GM18517 (cell line): ENCODE results near the gene LPAR3.
A peak's percentile ranks its signal among the peaks of the same experiment; 100 is the strongest.

Experiments
- ATAC-seq: cut with Tn5 transposase; IDR thresholded peaks from one replicate; pipeline ENCODE4 v1.9.1; 2021; ENCODE audit warnings: mild to moderate bottlenecking, moderate library complexity; ENCODE audit not compliant: unreplicated experiment

The LPAR3 gene

DNA sequence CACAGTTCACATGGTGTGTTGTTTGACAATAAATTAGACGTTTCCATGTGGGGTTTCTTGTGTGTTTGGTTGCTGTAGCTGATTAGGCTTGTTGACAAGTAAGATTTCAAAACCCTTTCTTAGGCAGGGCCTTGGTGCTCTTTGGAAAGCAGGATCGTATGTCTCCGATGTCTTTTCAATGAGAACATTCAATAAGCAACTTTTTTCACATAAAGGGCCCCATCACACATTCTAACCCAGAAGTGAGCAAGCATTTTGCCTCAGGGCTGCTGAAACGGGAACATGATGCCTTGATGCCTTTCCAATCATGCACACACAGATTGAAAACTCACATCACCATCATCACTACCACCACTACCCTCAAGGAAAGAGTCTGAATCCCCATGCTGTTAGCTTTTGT, 33.1 kb downstream of the LPAR3 start:
- ATAC-seq: no peak

- no peak for ATAC-seq
Measured at GRCh38 chr1:84857906-84858305, 35.1 kb downstream of the LPAR3 start.

- no peak for ATAC-seq
Measured at GRCh38 chr1:84856726-84857270, 36.2 kb downstream of the LPAR3 start.

DNA sequence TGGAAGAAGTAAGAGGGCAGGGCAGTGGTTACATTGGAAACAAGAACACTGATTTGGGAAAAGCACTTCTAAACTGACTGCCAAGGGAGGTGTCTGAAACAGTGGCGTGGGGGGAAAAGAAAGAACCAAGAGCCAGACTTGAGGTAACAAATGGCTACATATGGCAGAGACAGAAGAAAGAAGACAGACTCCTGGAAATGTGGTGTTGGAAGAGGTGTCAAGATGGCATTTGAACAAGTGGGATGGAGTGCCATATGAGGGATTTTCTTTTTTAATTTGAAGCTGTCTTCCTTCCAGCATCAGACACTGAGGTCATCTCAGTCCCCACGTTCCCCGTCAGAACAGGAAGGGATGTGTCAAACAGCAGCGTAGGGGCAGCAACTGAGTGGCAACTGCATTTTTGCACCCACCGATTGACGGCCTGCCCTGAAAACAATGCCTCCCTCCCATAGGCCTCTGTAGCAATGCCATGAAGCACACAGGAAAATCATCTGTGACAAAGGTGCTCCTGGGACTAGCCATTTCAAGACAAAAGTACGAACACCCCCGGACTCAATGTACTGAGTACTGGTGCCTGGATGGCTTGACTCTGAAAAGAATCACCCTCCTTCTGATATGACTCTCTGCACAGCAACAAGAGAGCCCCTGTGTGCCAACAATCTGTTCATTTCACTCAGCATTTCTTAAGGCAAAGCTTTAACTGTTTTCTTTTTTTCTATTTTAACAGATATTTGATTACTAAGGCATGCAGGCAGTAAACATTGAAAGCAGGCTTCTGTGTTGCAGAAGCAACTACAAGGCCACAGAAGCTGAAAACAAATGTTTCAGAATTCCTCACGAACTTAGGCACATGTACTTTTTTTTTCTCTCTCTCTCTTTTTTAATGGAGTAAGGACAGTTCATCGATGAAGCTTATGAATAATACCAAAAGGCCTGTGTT, 37.0 kb downstream of the LPAR3 start:
- no peak for ATAC-seq

DNA sequence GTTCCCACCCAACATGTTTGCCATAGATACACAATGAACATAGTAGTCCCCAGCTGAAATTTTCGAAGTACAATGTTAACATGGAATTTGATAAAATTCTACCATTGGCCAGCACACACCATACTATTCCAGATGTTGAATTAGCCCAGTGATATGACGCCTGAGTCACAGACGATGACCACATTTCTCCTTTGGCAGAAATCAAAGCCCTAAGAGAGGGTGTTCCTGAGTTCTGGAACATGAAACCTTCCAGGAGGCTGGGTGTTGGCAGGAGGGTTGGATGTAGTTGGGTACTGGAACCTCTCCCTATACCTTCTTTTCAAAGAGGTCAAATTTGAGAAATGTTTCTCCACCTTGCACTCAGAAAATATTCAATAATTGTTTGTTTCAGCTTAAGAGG, 37.8 kb downstream of the LPAR3 start:
- no peak for ATAC-seq

DNA sequence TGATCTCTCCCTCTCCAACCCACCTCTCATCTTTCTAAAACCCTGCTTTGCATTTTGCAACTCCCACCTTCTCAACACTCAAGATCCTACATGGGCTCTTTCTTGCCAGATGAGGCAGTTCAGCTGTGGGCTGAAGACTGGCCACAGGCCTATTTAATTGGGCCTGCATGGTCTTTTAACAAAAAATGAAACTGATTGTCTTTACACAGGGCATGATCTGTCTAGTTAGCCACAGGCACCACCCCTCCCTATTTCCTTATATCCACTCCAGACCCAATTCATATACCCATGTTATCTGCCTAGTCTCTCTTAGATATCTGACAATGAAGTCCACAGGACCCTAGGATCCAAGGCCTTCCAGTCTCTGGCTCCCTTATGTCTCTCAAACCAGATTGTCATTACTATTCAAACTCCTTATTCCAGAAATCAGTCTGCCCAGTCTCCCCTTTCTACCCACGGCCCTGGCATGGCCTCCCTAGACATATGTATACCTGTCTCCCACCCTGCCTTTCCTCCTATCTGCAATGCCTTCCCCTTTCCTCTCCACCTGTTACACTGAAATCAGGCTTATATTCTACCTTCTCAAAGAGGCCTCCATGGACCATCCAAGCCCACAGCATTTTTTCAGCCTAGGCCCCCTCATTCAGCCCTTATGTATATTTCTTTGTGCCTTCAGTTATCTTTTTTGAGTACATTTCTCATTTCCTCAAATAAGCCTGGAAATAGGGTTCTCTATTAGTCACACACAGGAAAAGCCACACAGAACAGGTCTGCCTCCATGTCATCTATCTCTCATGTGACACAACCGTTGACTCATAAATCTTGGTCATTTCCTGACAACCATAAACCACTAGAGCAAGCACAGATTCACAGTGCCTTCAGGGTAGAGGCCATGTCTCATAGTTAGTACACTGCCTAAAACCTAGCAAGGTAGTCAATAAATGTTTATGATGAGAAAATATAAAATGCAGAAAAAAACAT, 39.0 kb downstream of the LPAR3 start:
- ATAC-seq: peak; percentile 97

GRCh38 chr1:84851839-84852238, 41.2 kb downstream of the LPAR3 start:
- ATAC-seq: no peak

DNA sequence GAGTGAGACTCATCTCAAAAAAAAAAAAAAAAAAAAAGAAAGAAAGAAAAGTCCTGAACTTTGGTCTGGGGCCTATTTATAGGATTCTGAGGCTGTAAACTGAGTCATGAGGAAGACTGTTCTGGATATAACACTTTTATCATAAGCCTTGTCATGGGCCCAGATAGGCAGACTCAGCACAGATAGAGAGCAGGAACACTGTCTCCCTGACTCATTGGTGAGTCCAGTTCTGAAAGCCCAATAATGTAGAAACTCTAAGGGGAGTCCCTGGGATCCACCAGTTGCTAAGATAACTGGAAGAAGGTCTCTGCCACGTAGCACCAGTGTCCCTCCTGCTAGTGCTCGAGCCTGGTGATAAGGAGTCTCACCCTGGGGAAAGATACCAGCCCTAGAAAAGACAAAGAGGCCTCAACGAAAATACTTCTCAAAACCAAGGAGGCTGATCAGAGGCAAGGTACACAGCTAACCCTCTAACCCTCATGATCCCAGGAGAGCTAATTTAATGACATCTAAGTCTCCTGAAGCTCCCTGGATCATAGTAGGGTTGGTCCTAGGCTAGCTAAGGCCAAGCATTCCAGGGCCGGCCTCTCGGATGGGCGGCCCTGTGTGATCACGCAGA, 43.5 kb downstream of the LPAR3 start:
- ATAC-seq: no peak

DNA sequence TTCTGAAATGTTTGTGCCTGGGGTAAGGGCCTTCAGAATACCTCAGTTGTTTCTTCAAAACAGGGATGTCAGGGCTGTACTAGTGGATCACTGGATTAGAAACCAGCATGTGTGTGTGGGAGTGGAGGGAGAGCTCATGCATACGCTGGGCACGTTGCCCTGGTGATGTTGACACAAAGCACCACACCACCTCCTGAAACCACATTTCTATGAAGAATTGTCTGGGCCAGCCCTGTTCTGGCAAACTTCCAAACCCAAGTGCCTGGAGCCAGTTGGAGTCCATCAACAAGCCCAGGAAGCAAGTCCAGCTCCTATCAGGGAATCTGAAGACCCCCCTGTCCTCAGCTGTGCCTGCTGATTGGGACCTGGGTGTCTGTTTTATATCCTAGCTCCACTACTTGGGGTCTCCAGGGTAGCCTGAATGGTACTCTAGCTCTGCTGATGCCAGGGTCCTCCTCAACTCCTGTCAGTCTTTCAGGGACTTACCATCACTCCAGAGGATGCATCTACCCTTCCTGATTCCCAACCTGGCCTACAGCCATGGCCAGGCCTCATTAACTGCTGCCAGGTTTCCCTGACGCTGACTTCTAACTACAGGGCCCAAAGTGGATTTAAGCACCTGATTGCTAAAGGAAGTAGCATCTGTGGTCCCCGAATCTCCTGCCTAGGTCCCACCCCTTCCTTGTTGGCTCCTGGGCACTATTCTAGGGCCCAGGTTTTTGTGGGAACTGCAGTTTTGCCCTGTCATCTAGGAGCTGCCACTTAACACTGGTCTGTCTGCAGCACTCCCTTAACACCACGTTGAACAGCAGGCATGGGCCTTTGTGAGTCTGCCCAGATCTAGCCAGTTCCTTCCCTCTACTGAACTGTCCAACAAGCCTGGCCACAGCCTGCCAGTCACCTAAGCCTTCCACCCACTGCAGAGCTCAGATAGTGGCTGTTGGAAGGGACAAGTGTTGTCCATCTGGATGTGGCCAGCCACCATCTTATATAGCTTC, 45.5 kb downstream of the LPAR3 start:
- no peak for ATAC-seq

GRCh38 chr1:84846387-84846786, 46.6 kb downstream of the LPAR3 start:
- no peak for ATAC-seq

- no peak for ATAC-seq
Measured at GRCh38 chr1:84845357-84845756, 47.6 kb downstream of the LPAR3 start.

DNA sequence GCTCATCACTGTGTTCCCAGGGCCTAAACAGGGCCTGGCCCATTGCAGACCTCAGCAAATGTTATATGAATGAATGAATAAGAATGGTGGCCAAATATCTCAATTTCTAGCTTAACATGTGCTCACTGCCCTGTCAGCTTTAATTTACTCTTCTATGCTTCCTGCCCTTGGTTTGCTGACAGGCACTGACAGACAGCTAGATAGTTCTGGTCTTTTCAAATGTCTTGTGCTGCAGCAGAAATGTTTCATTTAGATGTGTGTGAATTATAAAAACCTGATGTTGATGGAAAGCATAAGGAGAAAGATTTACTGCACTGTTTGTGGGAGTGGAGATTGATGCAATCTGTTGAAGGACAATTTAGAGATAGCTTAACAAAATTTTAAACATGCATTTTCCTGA, 48.9 kb downstream of the LPAR3 start:
- ATAC-seq: no peak

DNA sequence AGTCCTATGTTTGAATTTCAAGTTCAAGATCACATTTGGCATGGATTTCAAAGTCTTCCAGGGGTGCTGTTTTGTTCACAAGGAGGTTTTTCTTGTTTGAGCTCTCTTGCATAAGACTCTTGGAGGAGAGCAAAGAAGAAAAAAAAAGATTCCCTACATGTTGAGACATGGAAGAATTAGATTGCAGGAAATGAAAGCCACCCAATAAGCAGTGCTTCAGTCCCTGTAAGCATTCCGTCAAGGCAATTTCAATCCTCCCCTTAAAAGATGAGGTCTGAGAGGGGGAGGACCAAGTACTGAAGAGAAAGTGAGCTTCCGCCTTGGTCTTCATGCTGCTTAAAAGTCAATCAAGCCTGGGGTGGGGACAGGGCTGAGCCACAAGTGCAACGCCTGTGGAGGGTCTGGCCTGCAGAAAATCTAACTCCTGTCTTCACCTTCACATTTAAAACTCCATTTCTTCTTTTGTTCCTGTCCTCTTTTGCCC, 50.2 kb downstream of the LPAR3 start:
- no peak for ATAC-seq

- ATAC-seq: no peak
Measured at GRCh38 chr1:84841971-84842370, 51.0 kb downstream of the LPAR3 start.

GRCh38 chr1:84840346-84840745, 52.7 kb downstream of the LPAR3 start:
- no peak for ATAC-seq

GRCh38 chr1:84839544-84839943, 53.5 kb downstream of the LPAR3 start:
- no peak for ATAC-seq

DNA sequence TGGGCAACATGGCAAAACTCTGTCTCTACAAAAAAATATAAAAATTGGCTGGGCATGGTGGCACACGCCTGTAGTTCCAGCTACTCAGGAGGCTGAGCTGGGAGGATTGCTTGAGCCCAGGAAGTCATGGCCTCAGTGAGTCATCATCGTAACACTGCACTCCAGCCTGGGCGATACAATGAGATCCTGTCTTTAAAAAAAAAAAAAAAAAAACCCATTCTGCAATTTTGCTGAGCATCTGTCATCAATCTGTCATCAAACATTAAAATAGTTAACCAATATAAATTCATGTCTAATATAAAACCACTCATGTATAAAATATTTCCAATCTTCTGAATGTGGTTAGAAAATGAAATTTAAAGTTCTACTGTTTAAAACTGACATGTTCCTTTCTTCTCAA, 56.9 kb downstream of the LPAR3 start:
- ATAC-seq: no peak

DNA sequence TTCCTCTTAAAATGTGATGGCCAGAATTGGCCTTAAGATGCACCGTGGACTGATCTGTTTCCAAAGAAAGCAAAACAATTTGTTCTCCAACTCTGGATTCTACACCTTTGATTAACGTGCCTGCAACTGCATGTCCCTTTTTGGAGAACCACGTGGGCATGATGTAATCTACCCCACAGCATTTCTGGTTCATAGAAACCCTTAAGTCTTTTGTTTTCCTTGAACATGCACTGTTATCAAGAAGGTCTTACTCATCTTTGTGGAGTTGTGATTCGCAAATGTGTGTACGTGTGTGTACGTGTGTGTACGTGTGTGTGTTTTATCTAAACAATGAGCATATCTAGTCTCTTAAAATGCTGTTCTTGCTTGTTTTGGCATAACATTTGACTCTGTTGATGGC, 57.8 kb downstream of the LPAR3 start:
- no peak for ATAC-seq

GRCh38 chr1:84834419-84835064, 58.5 kb downstream of the LPAR3 start:
- ATAC-seq: no peak
